Heart left ventricle (tissue), 13 donors: ENCODE data around the gene LIPN.

Experiments
- POLR2A ChIP-seq, 2 donors: fragments of 450-650 bp; IDR thresholded peaks; one replicate each; pipeline ENCODE4 v1.6.1; 2017; ENCODE audit warnings: antibody characterized with exemption in 2 of 2, mild to moderate bottlenecking in 2 of 2, moderate library complexity in 2 of 2
- TF ChIP-seq, protein P1 (sequence below), 12 donors: fragments of 200-600 bp; sonication (generic) in 4 of 12; IDR thresholded peaks; one replicate each; pipeline versions ENCODE4 v1.5.0 to v1.8.0; 2018 to 2022; ENCODE audit warnings: antibody characterized with exemption in 12 of 12, mild to moderate bottlenecking in 5 of 12
- donor health status: ischemic (EF 13 %, LVEDD 7.1; RV severe dilation, severe dysfunction).
- donor health status: DM: no; HTN: yes; CAD: no.
- donor health status: DM: no; HTN: no; CAD: no.
- donor health status: ischemic (EF 25% LVEDD 6.9; RV normal size, moderate dysfunction).
- donor health status: ischemic (EF 25% LVEDD 5.7; RV mildly dilated, moderate dysfunction).
- donor health status: ischemic (EF 35%, LVEDD 5.7; RV mildly dilated, moderate dysfunction).
- donor health status: nonischemic (EF 11% LVEDD 7.7; RV severe dilation, severe dysfunction).
- donor health status: DM: yes; HTN: yes; CAD: no.
- donor health status: PGD.
- donor health status: ischemic (EF 29% LVEDD 5.4; RV normal size, mild dysfunction).
- donor health status: nonischemic (EF 23%, LVEDD 6.1; RV moderate dilation, normal function).

DNA sequence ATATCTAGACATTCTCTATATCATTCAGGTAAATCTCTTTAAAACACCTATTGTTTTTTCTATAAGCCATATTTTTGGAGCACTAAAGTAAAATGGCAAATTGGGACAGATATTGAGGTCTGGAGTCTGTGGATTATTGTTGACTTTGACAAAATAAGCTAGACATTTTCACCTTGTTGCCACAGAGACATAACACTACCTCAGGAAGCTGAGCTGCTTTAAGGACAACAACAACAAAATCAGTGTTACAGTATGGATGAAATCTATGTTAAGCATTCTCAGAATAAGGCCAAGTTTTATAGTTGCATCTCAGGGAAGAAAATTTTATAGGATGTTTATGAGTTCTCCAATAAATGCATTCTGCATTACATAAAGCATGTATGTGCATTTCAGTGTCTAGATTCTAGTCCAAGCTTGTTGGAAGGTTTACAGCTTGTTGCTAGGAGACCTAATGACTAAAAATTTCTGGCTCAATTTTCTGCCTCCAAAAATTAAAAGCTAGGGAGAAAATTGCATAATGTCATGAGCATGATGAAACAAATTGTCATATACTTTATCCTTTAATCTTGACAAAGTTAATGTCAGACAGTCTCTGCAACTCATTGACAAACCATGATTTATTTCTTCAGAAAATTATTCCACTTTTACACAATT is 61.1 kb downstream of the LIPN start:
- TF ChIP-seq, protein P1, sequence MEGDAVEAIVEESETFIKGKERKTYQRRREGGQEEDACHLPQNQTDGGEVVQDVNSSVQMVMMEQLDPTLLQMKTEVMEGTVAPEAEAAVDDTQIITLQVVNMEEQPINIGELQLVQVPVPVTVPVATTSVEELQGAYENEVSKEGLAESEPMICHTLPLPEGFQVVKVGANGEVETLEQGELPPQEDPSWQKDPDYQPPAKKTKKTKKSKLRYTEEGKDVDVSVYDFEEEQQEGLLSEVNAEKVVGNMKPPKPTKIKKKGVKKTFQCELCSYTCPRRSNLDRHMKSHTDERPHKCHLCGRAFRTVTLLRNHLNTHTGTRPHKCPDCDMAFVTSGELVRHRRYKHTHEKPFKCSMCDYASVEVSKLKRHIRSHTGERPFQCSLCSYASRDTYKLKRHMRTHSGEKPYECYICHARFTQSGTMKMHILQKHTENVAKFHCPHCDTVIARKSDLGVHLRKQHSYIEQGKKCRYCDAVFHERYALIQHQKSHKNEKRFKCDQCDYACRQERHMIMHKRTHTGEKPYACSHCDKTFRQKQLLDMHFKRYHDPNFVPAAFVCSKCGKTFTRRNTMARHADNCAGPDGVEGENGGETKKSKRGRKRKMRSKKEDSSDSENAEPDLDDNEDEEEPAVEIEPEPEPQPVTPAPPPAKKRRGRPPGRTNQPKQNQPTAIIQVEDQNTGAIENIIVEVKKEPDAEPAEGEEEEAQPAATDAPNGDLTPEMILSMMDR (IDR thresholded peaks at IDR 0.05), result no peak
- no peak for TF ChIP-seq POLR2A (IDR thresholded peaks at IDR 0.05)
